NK-92 (cell line): Measurements from ENCODE around the gene ATAD1.
"Not testable (repeated sequence)": the region's sequence is repeated elsewhere in the genome, so short reads cannot be mapped to it uniquely, and the experiment has no call there.

Source experiments
- DNase-seq: peaks from one replicate; lab custom pipeline; 2025; ENCODE audit not compliant: unreplicated experiment; lab: John Stamatoyannopoulos, UW

Gene ATAD1

GRCh38 chr10:87760195-87760905 is 57.7 kb downstream of the ATAD1 start:
- no peak for DNase-seq

DNA sequence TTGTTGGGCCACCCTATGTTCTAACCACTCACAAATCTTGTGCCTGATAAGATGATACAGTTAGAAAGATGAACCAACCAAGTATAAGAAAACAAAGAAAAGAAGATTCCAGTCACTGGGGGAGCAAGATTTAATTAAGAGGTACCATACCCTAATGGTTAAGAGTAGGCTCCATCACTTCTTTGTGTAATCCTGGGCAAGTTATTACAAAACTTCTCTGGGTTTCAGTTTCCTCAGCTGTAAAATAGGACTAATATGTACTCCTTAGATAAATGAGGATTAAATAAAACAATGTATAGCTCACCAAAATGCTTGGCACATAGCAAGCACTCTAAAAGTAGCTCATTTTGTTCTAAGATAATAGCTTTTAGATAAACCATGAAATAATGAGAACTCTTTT is 58.5 kb downstream of the ATAD1 start:
- DNase-seq = no peak

GRCh38 chr10:87757685-87758084 is 60.3 kb downstream of the ATAD1 start:
- DNase-seq = no peak

DNA sequence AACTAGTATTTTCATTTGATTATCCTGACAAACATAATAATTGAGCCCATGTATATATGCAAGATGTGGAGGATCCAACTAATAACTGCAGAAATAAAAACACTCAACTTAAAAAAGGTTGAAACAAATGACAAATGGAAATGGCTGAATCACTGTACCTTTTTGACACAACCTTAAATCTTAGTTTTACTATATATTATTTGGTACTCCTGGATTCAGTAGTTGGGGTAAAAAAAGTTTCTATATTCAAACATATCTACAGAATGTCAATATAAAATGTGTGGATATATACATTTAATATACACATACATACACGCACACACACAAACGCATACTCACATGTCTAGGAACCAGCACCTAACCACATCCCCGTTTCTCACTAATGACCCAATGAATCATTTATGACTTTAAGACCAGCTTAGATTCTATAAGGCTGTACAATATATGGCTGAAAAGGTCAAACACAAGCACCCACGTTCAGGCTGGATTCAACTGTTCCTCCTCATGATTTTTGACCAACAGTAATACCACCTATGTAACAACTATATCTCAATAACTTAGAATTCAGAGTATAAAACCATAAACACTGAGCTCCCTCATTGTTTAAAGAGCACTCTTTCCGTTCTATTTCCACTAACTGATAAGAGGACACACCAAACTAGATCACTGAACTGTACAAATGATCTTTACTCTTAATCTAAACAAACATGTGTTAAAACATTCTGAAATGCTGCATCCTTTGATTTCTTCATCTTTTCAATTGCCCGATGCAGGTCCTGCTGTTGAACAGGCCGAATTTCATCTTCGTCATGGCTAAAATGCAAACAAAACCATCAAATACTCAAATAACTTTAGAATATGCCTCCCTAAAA is 63.8 kb downstream of the ATAD1 start:
- no peak for DNase-seq

DNA sequence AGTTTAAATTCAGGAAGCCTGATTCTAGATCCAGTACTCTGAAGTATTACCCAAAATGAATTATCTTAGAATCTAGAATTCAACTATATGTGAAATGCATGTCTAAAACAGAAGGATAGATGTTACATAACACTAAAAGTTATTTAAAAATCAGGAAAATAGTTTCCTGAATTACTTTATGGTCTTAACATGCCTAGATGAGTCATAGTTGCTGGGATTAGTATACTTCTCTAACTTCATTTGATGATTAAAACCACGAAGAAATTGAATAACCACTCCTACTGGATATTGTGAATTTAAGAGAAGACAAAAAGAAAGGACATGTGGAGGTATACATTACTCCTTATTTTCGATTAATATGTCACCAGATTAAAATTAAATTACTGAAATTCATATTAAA is 65.5 kb downstream of the ATAD1 start:
- DNase-seq = no peak

GRCh38 chr10:87751274-87751673 is 66.8 kb downstream of the ATAD1 start:
- DNase-seq = no peak

DNA sequence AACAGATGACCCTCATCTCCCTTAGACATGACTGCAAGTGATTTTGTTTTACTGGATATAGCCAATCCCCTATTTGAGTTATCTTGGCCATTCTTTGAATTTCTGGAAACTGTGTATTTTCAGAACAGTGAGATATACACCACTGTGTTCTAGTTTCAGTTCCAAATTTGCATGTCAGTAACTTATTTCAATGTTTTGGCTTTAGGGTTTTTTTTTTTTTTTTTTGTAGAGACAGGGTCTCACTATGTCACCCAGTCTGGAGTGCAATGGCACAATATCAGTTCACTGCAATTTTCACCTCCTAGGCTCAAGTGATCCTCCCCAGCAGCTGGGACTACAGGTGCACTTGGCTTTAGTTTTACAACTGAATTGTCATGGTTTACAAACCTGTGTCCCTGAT is 67.2 kb downstream of the ATAD1 start:
- no peak for DNase-seq

DNA sequence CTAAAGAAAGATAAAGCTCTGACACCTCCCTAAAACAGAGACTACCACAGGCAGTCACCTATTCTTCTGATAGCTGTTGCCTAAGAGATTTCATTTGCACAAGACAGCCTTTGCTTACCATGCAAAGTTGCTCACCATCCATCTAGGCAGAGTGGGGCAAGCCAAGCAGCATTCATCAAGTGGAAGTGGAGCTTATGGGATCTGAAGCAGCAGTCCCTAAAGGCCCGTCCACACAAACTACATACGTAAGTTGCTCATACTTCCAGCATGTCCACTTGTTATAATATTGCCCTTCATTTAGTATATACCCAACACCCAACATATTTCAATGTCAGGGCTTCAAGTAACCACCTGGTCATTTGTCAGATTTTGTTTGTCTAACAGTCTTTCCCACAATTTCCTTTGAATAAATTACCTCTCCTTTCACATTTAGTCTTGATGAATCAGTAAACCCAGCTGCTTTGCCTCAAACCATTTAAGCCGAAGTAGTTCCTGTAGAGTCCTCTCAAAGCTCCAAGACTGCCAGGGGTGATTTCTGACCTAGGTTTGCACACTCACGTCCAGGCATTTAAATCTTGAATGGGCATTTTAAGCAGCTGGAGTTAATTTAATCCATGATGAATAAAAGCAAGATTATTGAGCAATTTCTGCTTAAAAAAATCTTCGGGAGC is 67.9 kb downstream of the ATAD1 start:
- no peak for DNase-seq

DNA sequence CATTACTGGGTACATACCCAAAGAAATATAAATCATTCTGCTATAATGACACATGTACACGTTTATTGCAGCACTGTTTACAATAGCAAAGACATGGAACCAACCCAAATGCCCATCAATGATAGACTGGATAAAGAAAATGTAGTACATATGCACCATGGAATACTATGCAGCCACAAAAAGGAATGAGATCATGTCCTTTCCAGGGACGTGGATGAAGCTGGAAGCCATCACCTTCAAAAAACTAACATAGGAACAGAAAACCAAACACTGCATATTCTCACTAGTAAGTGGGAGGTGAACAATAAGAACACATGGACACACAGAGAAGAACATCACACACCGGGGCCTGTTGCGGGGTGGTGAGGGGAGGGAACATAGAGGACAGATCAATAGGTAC is 69.8 kb downstream of the ATAD1 start:
- DNase-seq = not testable (repeated sequence)

DNA sequence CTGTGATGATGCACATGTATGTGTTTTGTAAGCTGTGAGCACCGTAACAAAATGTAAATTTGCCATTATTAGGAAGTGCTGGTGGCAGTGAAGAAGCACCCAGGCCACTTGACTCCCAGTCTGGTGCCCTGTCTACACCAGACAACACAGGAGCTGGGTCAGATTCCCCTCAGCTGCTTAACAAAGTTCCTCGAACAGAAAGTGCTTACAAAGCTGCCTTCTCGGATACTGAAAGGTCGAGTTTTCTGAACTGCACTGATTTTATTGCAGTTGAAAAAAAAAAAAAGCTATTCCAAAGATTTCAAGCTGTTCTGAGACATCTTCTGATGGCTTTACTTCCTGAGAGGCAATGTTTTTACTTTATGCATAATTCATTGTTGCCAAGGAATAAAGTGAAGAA is 71.1 kb downstream of the ATAD1 start:
- no peak for DNase-seq

- no peak for DNase-seq
Measured at GRCh38 chr10:87744606-87745005, 73.4 kb downstream of the ATAD1 start.

DNA sequence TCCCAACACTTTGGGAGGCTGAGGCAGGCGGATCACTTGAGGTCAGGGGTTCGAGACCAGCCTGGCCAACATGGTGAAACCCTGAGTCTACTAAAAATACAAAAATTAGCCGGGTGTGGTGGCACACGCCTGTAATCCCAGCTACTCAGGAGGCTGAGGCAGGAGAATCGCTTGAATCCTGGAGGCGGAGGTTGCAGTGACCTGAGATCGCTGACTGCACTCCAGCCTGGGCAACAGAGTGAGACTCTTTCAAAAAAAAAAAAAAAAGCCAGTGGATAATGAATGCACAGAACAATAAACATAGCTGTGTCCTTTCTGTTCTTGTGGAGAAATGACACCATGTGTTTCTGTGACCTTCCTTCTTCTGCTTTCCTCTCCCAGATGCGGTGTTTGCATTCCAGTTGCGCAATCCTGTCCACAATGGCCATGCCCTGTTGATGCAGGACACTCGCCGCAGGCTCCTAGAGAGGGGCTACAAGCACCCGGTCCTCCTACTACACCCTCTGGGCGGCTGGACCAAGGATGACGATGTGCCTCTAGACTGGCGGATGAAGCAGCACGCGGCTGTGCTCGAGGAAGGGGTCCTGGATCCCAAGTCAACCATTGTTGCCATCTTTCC is 74.9 kb downstream of the ATAD1 start:
- DNase-seq = not testable (repeated sequence)

- no peak for DNase-seq
Measured at GRCh38 chr10:87740254-87740655, 77.8 kb downstream of the ATAD1 start.

DNA sequence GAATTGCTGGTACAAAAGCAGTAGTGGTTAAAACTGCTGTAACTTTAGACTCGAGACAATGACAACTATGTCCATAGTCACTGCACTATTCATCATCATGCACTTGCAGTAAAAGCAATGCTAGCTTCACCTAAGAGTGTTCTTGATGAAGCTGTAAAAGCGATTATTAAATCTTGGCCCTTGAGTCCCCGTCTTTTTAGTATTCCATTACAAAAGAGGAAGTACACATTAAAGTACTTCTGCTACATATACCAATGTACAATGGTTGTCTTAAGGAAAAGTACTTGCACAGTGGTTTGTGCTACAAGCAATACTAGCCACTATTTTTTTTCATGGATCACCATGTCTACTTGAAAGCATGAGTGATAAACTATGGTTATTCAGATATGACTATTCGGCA is 78.3 kb downstream of the ATAD1 start:
- DNase-seq = no peak

DNA sequence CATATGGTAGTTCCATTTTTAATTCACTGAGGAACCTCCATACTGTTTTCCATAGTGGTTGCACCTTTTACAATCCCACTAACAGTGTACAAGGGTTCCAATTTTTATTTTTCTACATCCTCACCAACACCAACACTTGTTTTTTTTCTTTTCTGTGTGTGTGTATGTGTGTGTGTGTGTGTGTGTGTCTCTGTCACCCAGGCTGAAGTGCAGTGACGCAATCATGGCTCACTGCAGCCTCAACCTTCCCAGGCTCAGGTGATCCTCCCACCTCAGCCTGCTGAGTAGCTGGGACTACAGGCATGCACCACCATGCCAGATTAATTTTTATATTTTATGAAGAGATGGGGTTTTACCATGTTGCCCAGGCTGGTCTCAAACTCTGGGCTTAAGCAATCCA is 79.8 kb downstream of the ATAD1 start:
- not testable (repeated sequence) for DNase-seq

DNA sequence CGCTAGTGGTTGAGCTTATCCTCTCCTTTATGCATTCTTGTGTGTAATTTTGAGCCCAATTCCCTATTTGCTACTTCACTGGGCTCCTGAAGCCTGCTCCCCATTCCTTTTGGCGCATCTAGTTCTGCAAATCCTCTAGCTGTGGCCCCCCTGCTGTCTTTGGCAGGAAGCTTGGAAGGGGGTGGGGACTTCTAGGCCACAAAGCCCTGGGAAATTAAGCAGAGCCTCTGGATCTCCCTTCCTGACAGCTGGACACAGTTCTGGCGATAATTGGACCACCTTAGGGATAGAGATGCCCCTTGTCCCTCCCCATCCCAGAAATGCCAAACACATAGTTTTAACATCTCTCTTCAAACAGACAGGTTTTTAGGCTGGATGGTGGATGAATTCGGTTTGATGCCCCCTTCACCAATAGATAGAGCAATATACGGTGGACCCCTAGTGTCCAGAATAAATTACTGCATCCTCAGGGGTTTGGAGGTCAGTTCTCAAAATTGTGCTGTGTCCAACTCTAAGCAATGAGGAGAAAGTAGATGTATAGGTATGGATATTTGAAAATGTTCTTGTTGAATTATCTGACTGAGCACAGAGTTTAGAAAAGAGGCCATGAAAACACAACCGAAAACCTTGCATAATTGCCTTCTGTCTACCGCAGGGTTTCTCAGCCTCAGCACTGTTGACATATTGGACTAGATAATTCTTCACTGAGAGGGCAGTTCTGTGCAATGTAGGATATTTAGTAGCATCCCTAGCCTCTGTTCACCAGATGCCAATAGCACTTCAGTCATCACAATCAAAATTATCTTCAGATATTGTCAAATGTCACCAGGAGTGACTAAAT is 82.8 kb downstream of the ATAD1 start:
- no peak for DNase-seq

- no peak for DNase-seq
Measured at GRCh38 chr10:87733081-87733480, 84.9 kb downstream of the ATAD1 start.

DNA sequence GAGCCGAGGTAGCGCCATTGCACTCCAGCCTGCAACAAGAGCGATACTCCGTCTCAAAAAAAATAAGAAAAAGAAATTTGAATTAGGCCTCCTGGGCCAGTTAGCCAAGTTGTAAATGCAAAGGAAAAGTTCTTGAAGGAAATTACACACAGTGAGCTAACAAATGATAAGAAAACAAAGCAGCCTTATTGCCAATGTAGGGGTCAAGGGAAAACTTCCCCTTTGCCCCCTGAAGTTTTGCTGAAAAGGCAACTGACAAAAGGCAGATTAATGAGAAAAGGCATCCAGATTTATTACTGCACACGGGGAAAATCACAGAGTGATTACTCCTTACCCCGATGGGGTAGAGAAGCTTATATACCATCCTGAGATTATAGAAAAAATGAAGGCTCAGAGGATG is 88.1 kb downstream of the ATAD1 start:
- DNase-seq = no peak

DNA sequence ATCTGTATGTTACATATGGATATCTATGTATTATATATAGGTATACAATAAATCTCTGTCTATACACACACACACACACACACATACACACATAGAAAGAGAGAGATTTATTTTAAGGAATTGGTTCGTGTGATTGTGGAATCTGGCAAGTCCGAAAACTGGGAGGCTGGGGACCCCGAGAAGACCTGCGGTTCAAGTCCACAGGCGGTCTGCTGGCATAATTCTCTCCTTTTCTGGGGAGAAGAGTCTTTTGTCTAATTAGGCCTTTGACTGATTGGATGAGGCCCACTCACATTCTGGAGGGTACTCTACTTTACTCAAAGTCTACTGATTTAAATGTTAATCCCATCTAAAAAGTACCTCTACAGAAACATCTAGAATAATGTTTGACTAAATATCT is 93.2 kb downstream of the ATAD1 start:
- no peak for DNase-seq

DNA sequence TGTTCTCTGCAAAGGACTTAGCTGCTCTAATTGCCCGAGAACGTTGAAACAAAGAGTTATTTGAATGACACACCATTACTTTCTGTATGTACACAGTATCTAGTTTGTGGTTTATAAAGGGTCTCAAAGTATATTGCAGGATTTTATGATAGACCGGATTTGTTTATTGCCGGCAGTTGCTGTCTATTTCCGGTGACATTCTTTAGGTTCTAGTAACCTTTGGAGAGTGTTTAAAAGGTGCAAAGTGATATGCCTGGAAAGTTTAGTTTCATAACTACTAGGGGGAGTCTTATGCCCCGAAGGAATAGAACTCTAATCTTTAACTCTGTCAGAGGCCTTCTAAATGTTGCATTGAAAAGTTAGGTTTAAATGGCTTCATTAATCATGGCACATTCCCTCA is 94.5 kb downstream of the ATAD1 start:
- DNase-seq = no peak

DNA sequence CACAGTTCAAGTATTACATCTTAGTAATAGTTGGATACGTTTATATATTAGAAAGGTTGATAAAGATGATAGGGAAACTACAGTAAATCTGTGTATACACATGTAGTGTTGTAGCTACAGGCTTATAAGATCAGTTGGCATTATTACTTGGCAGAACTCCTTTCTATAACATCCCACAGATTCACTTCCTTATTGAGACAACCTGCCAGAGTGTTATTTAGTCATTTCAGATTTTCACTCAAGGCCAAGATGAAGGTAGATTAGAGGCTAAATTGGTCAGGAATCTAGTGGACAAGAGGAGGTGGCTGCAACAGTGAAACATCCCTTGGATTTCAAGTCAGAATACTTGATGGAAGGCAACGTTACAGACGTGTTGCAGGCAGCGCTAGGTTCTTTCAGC is 95.3 kb downstream of the ATAD1 start:
- DNase-seq = no peak
